KMS-11 (cell line): ENCODE data around the gene PIGS.

ENCODE experiments used
- H2AFZ ChIP-seq: fragments of 200-600 bp; sonication (generic); 2 replicates; pipeline ENCODE4 v1.6.1; 2016; ENCODE audit warnings: antibody characterized with exemption, mixed run types, low read depth
- H3K27ac ChIP-seq: fragments of 200-600 bp; sonication (generic); 2 replicates; pipeline ENCODE4 v1.6.1; 2016; ENCODE audit warnings: mild to moderate bottlenecking, mixed run types
- H3K27me3 ChIP-seq: fragments of 200-600 bp; sonication (generic); 2 replicates; pipeline ENCODE4 v1.6.1; 2017; ENCODE audit warnings: mild to moderate bottlenecking, low read depth, mixed run types, moderate library complexity; ENCODE audit not compliant: insufficient read depth
- H3K36me3 ChIP-seq: fragments of 200-600 bp; sonication (generic); 2 replicates; pipeline ENCODE4 v1.6.1; 2017; ENCODE audit warnings: mild to moderate bottlenecking, mixed run types; ENCODE audit not compliant: insufficient read depth
- H3K4me1 ChIP-seq: fragments of 200-600 bp; sonication (generic); 2 replicates; pipeline ENCODE4 v1.6.1; 2016; ENCODE audit warnings: mild to moderate bottlenecking, low read depth, mixed run types; ENCODE audit not compliant: poor library complexity, severe bottlenecking
- H3K4me2 ChIP-seq: fragments of 200-600 bp; sonication (generic); 2 replicates; pipeline ENCODE4 v1.7.0; 2016; ENCODE audit warnings: mild to moderate bottlenecking, mixed run types
- H3K4me3 ChIP-seq: fragments of 200-600 bp; sonication (generic); IDR thresholded peaks from 2 replicates; pipeline ENCODE4 v1.6.1; 2017; ENCODE audit warnings: low read depth, low read length, mixed read lengths; ENCODE audit not compliant: insufficient read depth
- H3K79me2 ChIP-seq: fragments of 200-600 bp; sonication (generic); 2 replicates; pipeline ENCODE4 v1.6.1; 2016; ENCODE audit warnings: low read depth, mixed run types; ENCODE audit not compliant: insufficient read depth
- H3K9ac ChIP-seq: fragments of 200-600 bp; sonication (generic); 2 replicates; pipeline ENCODE4 v1.6.1; 2016; ENCODE audit warnings: mild to moderate bottlenecking, mixed run types
- H4K20me1 ChIP-seq: fragments of 200-600 bp; sonication (generic); 2 replicates; pipeline ENCODE4 v1.6.1; 2016; ENCODE audit warnings: mild to moderate bottlenecking, mixed run types; ENCODE audit not compliant: insufficient read depth
- CTCF ChIP-seq: fragments of 200-600 bp; sonication (generic); conservative IDR thresholded peaks from 2 replicates; pipeline ENCODE4 v1.6.1; 2017; ENCODE audit warnings: low read depth, mild to moderate bottlenecking, antibody characterized with exemption, low read length, moderate library complexity, mixed read lengths

PIGS gene

DNA sequence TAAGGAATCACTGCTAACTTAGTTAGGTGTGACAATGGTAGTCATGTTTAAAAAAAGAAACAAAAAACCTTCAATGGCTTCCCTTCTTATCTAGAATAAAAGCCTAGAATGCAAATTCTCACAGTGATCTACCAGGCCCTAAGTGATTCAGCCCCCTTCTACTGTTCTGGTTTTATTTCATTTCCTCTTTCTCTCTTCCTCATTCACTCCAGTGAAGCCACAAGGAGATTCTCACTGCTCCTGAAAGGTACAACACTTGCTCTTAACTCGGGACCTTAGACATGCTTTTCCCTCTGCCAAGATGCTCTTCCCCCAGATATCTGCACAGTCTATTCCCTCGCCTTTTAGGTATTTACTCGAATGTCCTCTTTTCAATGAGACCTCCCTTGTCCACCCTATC, 3.7 kb downstream of the PIGS start:
- Histone ChIP-seq H2AFZ (no peak overlapping the region), H4K20me1 (no peaks in the 10 kb centered on the region), H3K79me2 (peaks cover 48% of the 10 kb centered on the region), H3K27me3 (no peaks in the 10 kb centered on the region), H3K4me2 (no peak overlapping the region), H3K36me3 (no peaks in the 10 kb centered on the region), H3K9ac (no peak overlapping the region), H3K4me3 (no peak overlapping the region), H3K4me1 (peaks cover 34% of the 10 kb centered on the region), H3K27ac (no peak overlapping the region)
- no peak for TF ChIP-seq CTCF

DNA sequence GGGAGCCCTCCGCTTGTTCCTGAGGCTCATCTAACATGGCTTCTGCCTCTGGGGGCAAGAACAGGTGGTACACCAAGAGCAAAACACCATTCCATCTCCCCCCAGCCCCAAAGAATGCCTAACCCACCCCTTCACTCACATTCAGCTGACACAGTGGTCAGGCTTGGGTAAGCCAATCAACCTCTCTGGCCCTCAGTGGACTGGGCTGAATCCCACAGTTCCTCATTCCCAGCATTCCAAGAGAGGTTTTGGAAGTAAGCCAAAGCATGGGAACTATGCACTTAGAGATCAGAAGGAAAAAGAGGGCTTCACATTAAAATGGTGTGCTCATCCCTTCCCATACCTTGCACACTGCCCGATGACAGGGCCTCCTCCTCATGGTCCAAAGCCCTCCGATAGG, 7.8 kb downstream of the PIGS start:
- Histone ChIP-seq H3K4me3 (no peak overlapping the region), H3K79me2 (peaks cover 23% of the 10 kb centered on the region; the same call in 1 of the 2 replicates), H2AFZ (no peak overlapping the region), H3K36me3 (peaks cover 4% of the 10 kb centered on the region; the same call in 1 of the 2 replicates), H3K27ac (no peak overlapping the region), H3K4me2 (no peak overlapping the region), H3K4me1 (peaks cover 7% of the 10 kb centered on the region), H4K20me1 (no peaks in the 10 kb centered on the region), H3K27me3 (no peaks in the 10 kb centered on the region), H3K9ac (no peak overlapping the region)
- TF ChIP-seq CTCF, result no peak

DNA sequence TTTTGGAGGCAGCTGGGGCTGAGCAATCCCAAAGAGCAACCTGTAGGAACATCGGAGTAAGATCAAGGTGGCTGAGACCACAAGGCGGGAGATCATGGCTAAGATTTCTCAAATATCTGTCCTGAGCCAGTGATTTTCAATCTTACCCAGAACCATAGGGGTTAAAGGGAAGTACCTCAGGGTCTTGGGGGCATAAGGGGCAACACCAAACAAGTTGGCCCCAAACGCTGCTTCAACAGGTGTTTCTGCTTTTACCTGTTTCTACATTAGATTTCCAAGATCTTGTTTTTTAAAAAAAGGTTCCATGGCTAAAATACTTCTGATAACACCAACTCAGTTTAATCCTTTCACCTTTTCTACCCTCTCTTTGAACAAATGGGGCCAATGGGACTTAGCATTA, 16.3 kb downstream of the PIGS start:
- no peak for TF ChIP-seq CTCF
- Histone ChIP-seq H3K27ac (no peak overlapping the region), H3K36me3 (no peaks in the 10 kb centered on the region; the same call in 1 of the 2 replicates)

GRCh38 chr17:28554565-28554964, 16.8 kb downstream of the PIGS start:
- H3K27me3 ChIP-seq, result 0 out of 2 replicates have a peak, but pooled peaks cover 8% of the 10 kb centered on the region
- no peaks in the 10 kb centered on the region; the same call in 1 of the 2 replicates for H3K36me3 ChIP-seq
- no peak overlapping the region for H3K9ac ChIP-seq
- H4K20me1 ChIP-seq, result no peaks in the 10 kb centered on the region
- H3K4me3 ChIP-seq, result no peak overlapping the region
- TF ChIP-seq CTCF, result no peak
- H2AFZ ChIP-seq, result no peak overlapping the region
- no peak overlapping the region for H3K27ac ChIP-seq
- H3K4me2 ChIP-seq, result no peak overlapping the region
- peaks cover 30% of the 10 kb centered on the region for H3K4me1 ChIP-seq
- no peaks in the 10 kb centered on the region for H3K79me2 ChIP-seq

More for the DNA sequence above, 16.3 kb downstream of the PIGS start:
- Histone ChIP-seq H3K4me2 (no peak overlapping the region), H3K27me3 (0 out of 2 replicates have a peak, but pooled peaks cover 8% of the 10 kb centered on the region), H3K9ac (no peak overlapping the region), H2AFZ (no peak overlapping the region), H3K4me3 (no peak overlapping the region), H3K4me1 (peaks cover 26% of the 10 kb centered on the region), H3K79me2 (no peaks in the 10 kb centered on the region), H4K20me1 (no peaks in the 10 kb centered on the region)
